ENCODE results near the gene RFX1.
"Not testable (repeated sequence)": the region's sequence is repeated elsewhere in the genome, so short reads cannot be mapped to it uniquely, and the experiment has no call there.

RFX1 gene

GRCh38 chr19:13978351-13979243 is 27.5 kb downstream of the RFX1 start:
- DNase-seq, result no peak

- DNase-seq, result no peak
Observed at GRCh38 chr19:13977803-13978202, 28.3 kb downstream of the RFX1 start.

- DNase-seq, result no peak
Observed at GRCh38 chr19:13976446-13976845, 29.7 kb downstream of the RFX1 start.

GRCh38 chr19:13975870-13976269 is 30.2 kb downstream of the RFX1 start:
- no peak for DNase-seq

GRCh38 chr19:13974073-13974472 is 32.0 kb downstream of the RFX1 start:
- peak; percentile 73 for DNase-seq

- not testable (repeated sequence) for DNase-seq
Observed at GRCh38 chr19:13973479-13973878, 32.6 kb downstream of the RFX1 start.

GRCh38 chr19:13972368-13973155 is 33.6 kb downstream of the RFX1 start:
- DNase-seq, result no peak

- not testable (repeated sequence) for DNase-seq
Observed at GRCh38 chr19:13971868-13972267, 34.3 kb downstream of the RFX1 start.

GRCh38 chr19:13969897-13970296 is 36.2 kb downstream of the RFX1 start:
- no peak for DNase-seq

GRCh38 chr19:13968999-13969398 is 37.1 kb downstream of the RFX1 start:
- no peak for DNase-seq

- DNase-seq, result no peak
Observed at GRCh38 chr19:13968383-13968935, 37.7 kb downstream of the RFX1 start.

- DNase-seq, result not testable (repeated sequence)
Observed at GRCh38 chr19:13967206-13967605, 38.9 kb downstream of the RFX1 start.

- no peak for DNase-seq
Observed at GRCh38 chr19:13966684-13967128, 39.4 kb downstream of the RFX1 start.

GRCh38 chr19:13965926-13966683 is 40.0 kb downstream of the RFX1 start:
- DNase-seq, result no peak

GRCh38 chr19:13965377-13965896 is 40.7 kb downstream of the RFX1 start:
- no peak for DNase-seq

GRCh38 chr19:13964776-13965175 is 41.3 kb downstream of the RFX1 start:
- DNase-seq, result no peak

- no peak for DNase-seq
Observed at GRCh38 chr19:13963603-13964105, 42.5 kb downstream of the RFX1 start.

GRCh38 chr19:13962699-13963602 is 43.2 kb downstream of the RFX1 start:
- DNase-seq, result no peak

- no peak for DNase-seq
Observed at GRCh38 chr19:13961826-13962698, 44.1 kb downstream of the RFX1 start.

Data from activated effector memory CD4-positive, alpha-beta T cell treated with anti-CD3 and anti-CD28 coated beads, Interleukin-2, amount 50 U/mL, for 16 hours (primary cell).